ENCODE measurements around the gene GPR4.

The GPR4 gene

GRCh38 chr19:45601524-45602374 lies at the start of gene GPR4:
GPR4 (minus strand) TSS chr19:45602212; CDS start chr19:45591866, 10,346 bp downstream.
- Histone ChIP-seq H3K4me3 (ENCODE audit: low read length) (peak within 1 kb of the TSS; percentile 8; the same call in 1 of the 2 replicates), H3K27ac (ENCODE audit: low read length) (no peak within 1 kb of the TSS), H3K27me3 (ENCODE audit: control insufficient read depth, insufficient read depth, low read length) (peaks cover 33% of the 10 kb centered on the region), H3K36me3 (ENCODE audit: control insufficient read depth, insufficient read depth, low read length) (no peaks in the 10 kb centered on the region), H3K9me3 (ENCODE audit: control insufficient read depth, insufficient read depth, low read length) (no peaks in the 10 kb centered on the region), H3K4me1 (ENCODE audit: control insufficient read depth, insufficient read depth, low read length) (peaks cover 11% of the 10 kb centered on the region)
- no CpG with 5 or more reads among the region's 52 CpGs for WGBS (ENCODE audit: insufficient coverage, insufficient read length)
- DNase-seq (ENCODE audit: low read depth, low spot score): no peak

- WGBS (ENCODE audit: insufficient coverage, insufficient read length): no CpG with 5 or more reads among the region's 3 CpGs
Observed at GRCh38 chr19:45650722-45651121, 48.7 kb upstream of the GPR4 start.

GRCh38 chr19:45646345-45646698 lies 44.3 kb upstream of the GPR4 start:
- Histone ChIP-seq H3K9me3 (ENCODE audit: control insufficient read depth, insufficient read depth, low read length) (no peaks in the 10 kb centered on the region), H3K27me3 (ENCODE audit: control insufficient read depth, insufficient read depth, low read length) (no peaks in the 10 kb centered on the region), H3K27ac (ENCODE audit: low read length) (no peak overlapping the region), H3K4me3 (ENCODE audit: low read length) (no peak overlapping the region), H3K4me1 (ENCODE audit: control insufficient read depth, insufficient read depth, low read length) (peaks cover 7% of the 10 kb centered on the region; the same call in 1 of the 2 replicates), H3K36me3 (ENCODE audit: control insufficient read depth, insufficient read depth, low read length) (no peaks in the 10 kb centered on the region)
- DNase-seq (ENCODE audit: low read depth, low spot score): no peak
- WGBS (ENCODE audit: insufficient coverage, insufficient read length): no CpG with 5 or more reads among the region's 9 CpGs

More at GRCh38 chr19:45650722-45651121, 48.7 kb upstream of the GPR4 start:
- Histone ChIP-seq H3K4me1 (ENCODE audit: control insufficient read depth, insufficient read depth, low read length) (no peaks in the 10 kb centered on the region), H3K27me3 (ENCODE audit: control insufficient read depth, insufficient read depth, low read length) (no peaks in the 10 kb centered on the region), H3K4me3 (ENCODE audit: low read length) (no peak overlapping the region), H3K36me3 (ENCODE audit: control insufficient read depth, insufficient read depth, low read length) (no peaks in the 10 kb centered on the region), H3K27ac (ENCODE audit: low read length) (no peak overlapping the region), H3K9me3 (ENCODE audit: control insufficient read depth, insufficient read depth, low read length) (no peaks in the 10 kb centered on the region)
- no peak for DNase-seq (ENCODE audit: low read depth, low spot score)

GRCh38 chr19:45645631-45646344 lies 43.8 kb upstream of the GPR4 start:
- Histone ChIP-seq H3K36me3 (ENCODE audit: control insufficient read depth, insufficient read depth, low read length) (no peaks in the 10 kb centered on the region), H3K27ac (ENCODE audit: low read length) (no peak overlapping the region), H3K27me3 (ENCODE audit: control insufficient read depth, insufficient read depth, low read length) (no peaks in the 10 kb centered on the region), H3K4me1 (ENCODE audit: control insufficient read depth, insufficient read depth, low read length) (peaks cover 7% of the 10 kb centered on the region; the same call in 1 of the 2 replicates), H3K4me3 (ENCODE audit: low read length) (peak overlapping the region; percentile 38; the same call in 1 of the 2 replicates), H3K9me3 (ENCODE audit: control insufficient read depth, insufficient read depth, low read length) (no peaks in the 10 kb centered on the region)
- WGBS (ENCODE audit: insufficient coverage, insufficient read length): no CpG with 5 or more reads among the region's 27 CpGs
- no peak for DNase-seq (ENCODE audit: low read depth, low spot score)

- H3K27ac ChIP-seq (ENCODE audit: low read length): no peak overlapping the region
- peak overlapping the region; percentile 38; the same call in 1 of the 2 replicates for H3K4me3 ChIP-seq (ENCODE audit: low read length)
- no CpG with 5 or more reads among the region's 35 CpGs for WGBS (ENCODE audit: insufficient coverage, insufficient read length)
- H3K36me3 ChIP-seq (ENCODE audit: control insufficient read depth, insufficient read depth, low read length): no peaks in the 10 kb centered on the region
- H3K4me1 ChIP-seq (ENCODE audit: control insufficient read depth, insufficient read depth, low read length): peaks cover 7% of the 10 kb centered on the region; the same call in 1 of the 2 replicates
- DNase-seq (ENCODE audit: low read depth, low spot score): no peak
- H3K9me3 ChIP-seq (ENCODE audit: control insufficient read depth, insufficient read depth, low read length): no peaks in the 10 kb centered on the region
- no peaks in the 10 kb centered on the region for H3K27me3 ChIP-seq (ENCODE audit: control insufficient read depth, insufficient read depth, low read length)
Observed at GRCh38 chr19:45645068-45645630, 43.1 kb upstream of the GPR4 start.

- Histone ChIP-seq H3K4me1 (ENCODE audit: control insufficient read depth, insufficient read depth, low read length) (peaks cover 7% of the 10 kb centered on the region; the same call in 1 of the 2 replicates), H3K36me3 (ENCODE audit: control insufficient read depth, insufficient read depth, low read length) (no peaks in the 10 kb centered on the region), H3K4me3 (ENCODE audit: low read length) (no peak overlapping the region), H3K9me3 (ENCODE audit: control insufficient read depth, insufficient read depth, low read length) (no peaks in the 10 kb centered on the region), H3K27ac (ENCODE audit: low read length) (no peak overlapping the region), H3K27me3 (ENCODE audit: control insufficient read depth, insufficient read depth, low read length) (no peaks in the 10 kb centered on the region)
- no CpG with 5 or more reads among the region's 14 CpGs for WGBS (ENCODE audit: insufficient coverage, insufficient read length)
- no peak for DNase-seq (ENCODE audit: low read depth, low spot score)
Observed at GRCh38 chr19:45643927-45644771, 42.1 kb upstream of the GPR4 start.

- Histone ChIP-seq H3K4me1 (ENCODE audit: control insufficient read depth, insufficient read depth, low read length) (peaks cover 7% of the 10 kb centered on the region; the same call in 1 of the 2 replicates), H3K4me3 (ENCODE audit: low read length) (peak overlapping the region; percentile 63; the same call in 1 of the 2 replicates), H3K9me3 (ENCODE audit: control insufficient read depth, insufficient read depth, low read length) (no peaks in the 10 kb centered on the region), H3K27ac (ENCODE audit: low read length) (no peak overlapping the region), H3K27me3 (ENCODE audit: control insufficient read depth, insufficient read depth, low read length) (no peaks in the 10 kb centered on the region), H3K36me3 (ENCODE audit: control insufficient read depth, insufficient read depth, low read length) (no peaks in the 10 kb centered on the region)
- no peak for DNase-seq (ENCODE audit: low read depth, low spot score)
- WGBS (ENCODE audit: insufficient coverage, insufficient read length): no CpG with 5 or more reads among the region's 39 CpGs
Observed at GRCh38 chr19:45643024-45643926, 41.3 kb upstream of the GPR4 start.

- DNase-seq (ENCODE audit: low read depth, low spot score): peak; percentile 97
- H3K9me3 ChIP-seq (ENCODE audit: control insufficient read depth, insufficient read depth, low read length): no peaks in the 10 kb centered on the region
- WGBS (ENCODE audit: insufficient coverage, insufficient read length): no CpG with 5 or more reads among the region's 40 CpGs
- no peaks in the 10 kb centered on the region for H3K36me3 ChIP-seq (ENCODE audit: control insufficient read depth, insufficient read depth, low read length)
- peak overlapping the region; percentile 16; the same call in 1 of the 2 replicates for H3K4me3 ChIP-seq (ENCODE audit: low read length)
- H3K27me3 ChIP-seq (ENCODE audit: control insufficient read depth, insufficient read depth, low read length): no peaks in the 10 kb centered on the region
- no peak overlapping the region for H3K27ac ChIP-seq (ENCODE audit: low read length)
- peaks cover 7% of the 10 kb centered on the region; the same call in 1 of the 2 replicates for H3K4me1 ChIP-seq (ENCODE audit: control insufficient read depth, insufficient read depth, low read length)
Observed at GRCh38 chr19:45641274-45642105, 39.5 kb upstream of the GPR4 start.
